Neuronal stem cell (in vitro differentiated cells): Measurements from ENCODE around the gene C10orf95.
A peak's percentile ranks its signal among the peaks of the same experiment; 100 is the strongest.

ENCODE experiments used
- DNase-seq: peaks from one replicate; pipeline ENCODE4 v3.0.0-alpha.2; 2013; ENCODE audit warnings: low spot score
- H2AFZ ChIP-seq: one replicate; pipeline ENCODE4 v1.6.1; 2013; ENCODE audit warnings: mild to moderate bottlenecking, low read length, inconsistent platforms
- H2AK5ac ChIP-seq: 2 replicates; pipeline ENCODE4 v1.6.1; 2013; ENCODE audit warnings: low read depth, mild to moderate bottlenecking, inconsistent platforms, low read length, moderate library complexity, mixed read lengths
- H2BK120ac ChIP-seq: 2 replicates; pipeline ENCODE4 v1.6.1; 2013; ENCODE audit warnings: low read depth, mild to moderate bottlenecking, inconsistent platforms, low read length, moderate library complexity, mixed read lengths
- H2BK12ac ChIP-seq: one replicate; pipeline ENCODE4 v1.6.1; 2013; ENCODE audit warnings: low read length, inconsistent platforms
- H2BK15ac ChIP-seq: 2 replicates; pipeline ENCODE4 v1.6.1; 2013; ENCODE audit warnings: mild to moderate bottlenecking, low read length, inconsistent platforms, mixed read lengths
- H2BK5ac ChIP-seq: one replicate; pipeline ENCODE4 v1.6.1; 2013; ENCODE audit warnings: inconsistent platforms, mild to moderate bottlenecking, low read length, moderate library complexity
- H3K14ac ChIP-seq: one replicate; pipeline ENCODE4 v1.6.1; 2013; ENCODE audit warnings: low read length, inconsistent platforms
- H3K18ac ChIP-seq: 2 replicates; pipeline ENCODE4 v1.6.1; 2013; ENCODE audit warnings: low read length, inconsistent platforms
- H3K23ac ChIP-seq: 2 replicates; pipeline ENCODE4 v1.6.1; 2013; ENCODE audit warnings: low read depth, mild to moderate bottlenecking, mixed read lengths, low read length, inconsistent platforms; ENCODE audit not compliant: poor library complexity
- H3K27ac ChIP-seq: replicated peaks from 3 replicates; pipeline ENCODE4 v1.5.1; 2013; ENCODE audit warnings: low read length, inconsistent platforms
- H3K27me3 ChIP-seq, 3 experiments: 2 replicates each; pipeline ENCODE4 v1.6.1; 2013; ENCODE audit warnings: low read length in 3 of 3, mild to moderate bottlenecking in 2 of 3, inconsistent platforms in 1 of 3, low read depth in 1 of 3, mixed read lengths in 1 of 3, moderate library complexity in 1 of 3; ENCODE audit not compliant: control insufficient read depth in 3 of 3, insufficient read depth in 3 of 3
- H3K36me3 ChIP-seq, 2 donors: replicated peaks in 1 of 2; 2 replicates each; pipeline ENCODE4 v1.6.1; 2013; ENCODE audit warnings: low read length in 2 of 2; ENCODE audit not compliant: control insufficient read depth in 2 of 2, insufficient read depth in 2 of 2
- H3K4ac ChIP-seq: 2 replicates; pipeline ENCODE4 v1.6.1; 2013; ENCODE audit warnings: inconsistent platforms, mild to moderate bottlenecking, low read length, moderate library complexity
- H3K4me1 ChIP-seq, 2 donors: 1 replicate in 1 of 2; 2 replicates in 1 of 2; pipeline ENCODE4 v1.6.1; 2013; ENCODE audit warnings: low read length in 2 of 2, low read depth in 1 of 2; ENCODE audit not compliant: control insufficient read depth in 2 of 2, insufficient read depth in 1 of 2
- H3K4me2 ChIP-seq: one replicate; pipeline ENCODE4 v1.6.1; 2013; ENCODE audit warnings: mild to moderate bottlenecking, low read length, inconsistent platforms; ENCODE audit not compliant: insufficient read depth, poor library complexity, severe bottlenecking
- H3K4me3 ChIP-seq, 2 donors: 2 replicates each; pipeline ENCODE4 v1.5.1; 2013; ENCODE audit warnings: low read length in 2 of 2, mild to moderate bottlenecking in 2 of 2, inconsistent platforms in 1 of 2, moderate library complexity in 1 of 2
- H3K79me1 ChIP-seq: one replicate; pipeline ENCODE4 v1.6.1; 2013; ENCODE audit warnings: low read depth, mild to moderate bottlenecking, inconsistent platforms, low read length, moderate library complexity
- H3K9ac ChIP-seq: one replicate; pipeline ENCODE4 v1.6.1; 2013; ENCODE audit warnings: mild to moderate bottlenecking, low read depth, low read length, inconsistent platforms; ENCODE audit not compliant: poor library complexity
- H3K9me3 ChIP-seq, 2 donors: replicated peaks in 1 of 2; 2 replicates each; pipeline versions ENCODE3 to v1.6.1; 2013; ENCODE audit warnings: low read length in 2 of 2, mild to moderate bottlenecking in 2 of 2, inconsistent platforms in 1 of 2, low read depth in 1 of 2, mixed read lengths in 1 of 2, moderate library complexity in 1 of 2; ENCODE audit not compliant: control insufficient read depth in 2 of 2, insufficient read depth in 1 of 2
- H4K8ac ChIP-seq: one replicate; pipeline ENCODE4 v1.6.1; 2013; ENCODE audit warnings: low read depth, mild to moderate bottlenecking, inconsistent platforms, low read length, moderate library complexity
- H4K91ac ChIP-seq: one replicate; pipeline ENCODE4 v1.6.1; 2013; ENCODE audit warnings: low read length, low read depth, mild to moderate bottlenecking, inconsistent platforms; ENCODE audit not compliant: poor library complexity
- WGBS, 2 donors: extraction: QIAGEN DNeasy Blood & Tissue Kit; methylation state at CpG; one replicate each; pipeline ENCODE4 v1.1.7; 2013; ENCODE audit warnings: missing lambda C conversion rate in 2 of 2, mixed read lengths in 1 of 2; ENCODE audit not compliant: insufficient read length in 2 of 2, insufficient replicate concordance in 1 of 2; ENCODE audit errors: extremely low coverage in 2 of 2; 5-methylcytosine and 5-hydroxymethylcytosine counted together

Gene C10orf95

DNA sequence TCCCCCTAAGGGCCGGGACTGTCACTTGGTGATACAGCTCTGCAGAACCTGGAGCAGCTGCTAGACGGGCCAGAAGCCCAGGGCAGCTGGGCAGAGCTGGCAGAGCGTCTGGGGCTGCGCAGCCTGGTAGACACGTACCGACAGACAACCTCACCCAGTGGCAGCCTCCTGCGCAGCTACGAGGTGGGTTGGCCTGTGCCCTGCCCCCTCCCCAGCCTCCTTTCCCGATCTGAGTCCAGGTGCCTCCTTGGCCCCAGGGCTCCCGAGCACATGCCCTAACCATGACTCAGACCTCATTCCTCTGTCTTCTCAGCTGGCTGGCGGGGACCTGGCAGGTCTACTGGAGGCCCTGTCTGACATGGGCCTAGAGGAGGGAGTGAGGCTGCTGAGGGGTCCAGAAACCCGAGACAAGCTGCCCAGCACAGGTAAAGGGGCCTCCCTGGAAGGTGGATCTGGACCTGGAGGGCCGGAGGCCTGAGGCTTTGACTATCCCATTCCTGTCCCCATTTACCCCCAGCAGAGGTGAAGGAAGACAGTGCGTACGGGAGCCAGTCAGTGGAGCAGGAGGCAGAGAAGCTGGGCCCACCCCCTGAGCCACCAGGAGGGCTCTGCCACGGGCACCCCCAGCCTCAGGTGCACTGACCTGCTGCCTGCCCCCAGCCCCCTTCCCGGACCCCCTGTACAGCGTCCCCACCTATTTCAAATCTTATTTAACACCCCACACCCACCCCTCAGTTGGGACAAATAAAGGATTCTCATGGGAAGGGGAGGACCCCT is 49.4 kb downstream of the C10orf95 start:
- Histone ChIP-seq H3K9ac (no peak overlapping the region), H2BK12ac (no peak overlapping the region), H3K4me1 (peaks cover 4 to 10% of the 10 kb centered on the region in 2 donors), H3K79me1 (peaks cover 1% of the 10 kb centered on the region), H2BK120ac (no peak overlapping the region), H2BK15ac (no peak overlapping the region), H2AK5ac (no peak overlapping the region), H2BK5ac (no peak overlapping the region), H3K9me3 (no peaks in the 10 kb centered on the region), H3K36me3 (peaks cover 0 to 58% of the 10 kb centered on the region in 2 donors), H2AFZ (no peak overlapping the region), H4K8ac (no peak overlapping the region), H3K4ac (no peak overlapping the region), H3K27ac (no peak overlapping the region), H3K27me3 (peaks cover 0 to 4% (median 0%) of the 10 kb centered on the region in 3 experiments), H3K4me3 (peak overlapping the region in 1 of 2 donors; percentile 32), H3K23ac (no peak overlapping the region), H3K14ac (no peak overlapping the region), H3K4me2 (no peak overlapping the region), H4K91ac (no peak overlapping the region), H3K18ac (no peak overlapping the region)
- DNase-seq = no peak
- no CpG with 5 or more reads among the region's 18 CpGs for WGBS, 2 donors

DNA sequence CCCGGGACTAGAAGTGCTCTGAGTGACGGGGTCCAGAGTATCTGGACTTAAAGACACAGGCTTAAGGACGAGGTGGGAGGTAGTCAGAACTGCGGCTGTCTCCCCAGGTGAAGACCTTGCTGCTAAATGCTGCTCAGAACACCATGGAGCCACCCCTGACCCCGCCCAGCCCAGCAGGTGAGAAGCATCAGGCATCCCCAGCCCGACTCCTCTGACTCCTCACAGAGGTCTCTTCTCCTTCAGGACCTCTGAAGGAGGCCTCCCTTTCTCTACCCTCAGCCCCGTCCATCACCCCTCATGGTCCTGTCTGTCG is 50.0 kb downstream of the C10orf95 start:
- Histone ChIP-seq H3K27ac (no peak overlapping the region), H3K4me3 (peak overlapping the region in 1 of 2 donors; percentile 32), H2BK12ac (no peak overlapping the region), H3K14ac (no peak overlapping the region), H3K4ac (no peak overlapping the region), H3K23ac (no peak overlapping the region), H3K36me3 (peaks cover 0 to 62% of the 10 kb centered on the region in 2 donors), H3K27me3 (peaks cover 0 to 4% (median 0%) of the 10 kb centered on the region in 3 experiments), H2AK5ac (no peak overlapping the region), H2BK15ac (no peak overlapping the region), H4K91ac (no peak overlapping the region), H3K18ac (no peak overlapping the region), H4K8ac (no peak overlapping the region), H3K4me1 (peaks cover 4 to 10% of the 10 kb centered on the region in 2 donors), H3K4me2 (no peak overlapping the region), H2AFZ (no peak overlapping the region), H3K79me1 (peaks cover 1% of the 10 kb centered on the region), H2BK5ac (no peak overlapping the region), H3K9ac (no peak overlapping the region), H3K9me3 (no peaks in the 10 kb centered on the region), H2BK120ac (no peak overlapping the region)
- DNase-seq = no peak
- WGBS, 2 donors = no CpG with 5 or more reads among the region's 8 CpGs

DNA sequence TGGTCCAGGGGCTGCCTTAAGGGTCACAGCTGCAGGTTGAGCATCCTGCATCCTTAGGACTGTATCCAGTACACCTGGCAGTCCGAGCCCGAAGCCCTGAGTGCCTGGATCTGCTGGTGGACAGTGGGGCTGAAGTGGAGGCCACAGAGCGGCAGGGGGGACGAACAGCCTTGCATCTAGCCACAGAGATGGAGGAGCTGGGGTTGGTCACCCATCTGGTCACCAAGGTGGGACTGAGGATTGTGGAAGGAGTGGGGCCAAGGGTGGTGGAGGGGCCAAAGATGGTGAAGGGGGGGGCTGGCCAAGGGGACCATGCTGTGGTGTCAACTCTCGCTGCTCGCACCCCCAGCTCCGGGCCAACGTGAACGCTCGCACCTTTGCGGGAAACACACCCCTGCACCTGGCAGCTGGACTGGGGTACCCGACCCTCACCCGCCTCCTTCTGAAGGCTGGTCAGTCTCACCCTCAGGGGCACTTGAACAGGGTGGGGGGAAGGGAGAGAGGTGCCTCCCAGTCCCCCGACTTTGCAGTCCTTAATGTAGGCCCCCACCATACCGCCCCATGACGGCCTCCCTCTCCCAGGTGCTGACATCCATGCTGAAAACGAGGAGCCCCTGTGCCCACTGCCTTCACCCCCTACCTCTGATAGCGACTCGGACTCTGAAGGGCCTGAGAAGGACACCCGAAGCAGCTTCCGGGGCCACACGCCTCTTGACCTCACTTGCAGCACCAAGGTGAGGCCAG is 50.6 kb downstream of the C10orf95 start:
- H4K91ac ChIP-seq = no peak overlapping the region
- no peak overlapping the region for H3K9ac ChIP-seq
- H2AK5ac ChIP-seq = peak overlapping the region; percentile 59
- H3K79me1 ChIP-seq = peaks cover 1% of the 10 kb centered on the region
- H3K18ac ChIP-seq = no peak overlapping the region
- H3K4me3 ChIP-seq = peak overlapping the region in 1 of 2 donors; percentile 9
- H3K27ac ChIP-seq = no peak overlapping the region
- peaks cover 0 to 62% of the 10 kb centered on the region in 2 donors for H3K36me3 ChIP-seq
- H4K8ac ChIP-seq = no peak overlapping the region
- no peak overlapping the region for H3K23ac ChIP-seq
- no peak overlapping the region for H3K4me2 ChIP-seq
- no peak overlapping the region for H3K14ac ChIP-seq
- H3K27me3 ChIP-seq = no peaks in the 10 kb centered on the region
- H3K4me1 ChIP-seq = peaks cover 6 to 13% of the 10 kb centered on the region in 2 donors
- no CpG with 5 or more reads among the region's 22 CpGs for WGBS, 2 donors
- H2BK5ac ChIP-seq = no peak overlapping the region
- no peaks in the 10 kb centered on the region for H3K9me3 ChIP-seq
- H2BK15ac ChIP-seq = no peak overlapping the region
- H2AFZ ChIP-seq = no peak overlapping the region
- H2BK120ac ChIP-seq = no peak overlapping the region
- H2BK12ac ChIP-seq = no peak overlapping the region
- no peak for DNase-seq
- no peak overlapping the region for H3K4ac ChIP-seq

DNA sequence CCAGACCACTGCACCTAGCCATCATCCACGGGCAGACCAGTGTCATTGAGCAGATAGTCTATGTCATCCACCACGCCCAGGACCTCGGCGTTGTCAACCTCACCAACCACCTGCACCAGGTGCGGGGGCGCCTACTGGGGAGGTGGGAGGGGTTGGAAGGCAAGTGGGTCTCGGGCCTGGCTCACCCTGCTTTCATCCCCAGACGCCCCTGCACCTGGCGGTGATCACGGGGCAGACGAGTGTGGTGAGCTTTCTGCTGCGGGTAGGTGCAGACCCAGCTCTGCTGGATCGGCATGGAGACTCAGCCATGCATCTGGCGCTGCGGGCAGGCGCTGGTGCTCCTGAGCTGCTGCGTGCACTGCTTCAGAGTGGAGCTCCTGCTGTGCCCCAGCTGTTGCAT is 51.3 kb downstream of the C10orf95 start:
- H3K9ac ChIP-seq = peak overlapping the region; percentile 80
- H3K27me3 ChIP-seq = peaks cover 0 to 3% (median 0%) of the 10 kb centered on the region in 3 experiments
- no peak overlapping the region for H3K4me2 ChIP-seq
- no peak overlapping the region for H2AFZ ChIP-seq
- H4K91ac ChIP-seq = no peak overlapping the region
- peak overlapping the region; percentile 22 for H3K23ac ChIP-seq
- WGBS, 2 donors = no CpG with 5 or more reads among the region's 17 CpGs
- H2AK5ac ChIP-seq = peak overlapping the region; percentile 59
- H2BK120ac ChIP-seq = peak overlapping the region; percentile 88
- no peak overlapping the region for H3K4ac ChIP-seq
- no peak for DNase-seq
- no peak overlapping the region for H3K4me3 ChIP-seq
- H2BK12ac ChIP-seq = peak overlapping the region; percentile 4
- H4K8ac ChIP-seq = peak overlapping the region; percentile 77
- no peak overlapping the region for H2BK15ac ChIP-seq
- H3K36me3 ChIP-seq = peaks cover 0 to 62% of the 10 kb centered on the region in 2 donors
- no peak overlapping the region for H3K27ac ChIP-seq
- H3K4me1 ChIP-seq = peaks cover 6 to 13% of the 10 kb centered on the region in 2 donors
- peaks cover 1% of the 10 kb centered on the region for H3K79me1 ChIP-seq
- no peaks in the 10 kb centered on the region for H3K9me3 ChIP-seq
- peak overlapping the region; percentile 89 for H3K18ac ChIP-seq
- peak overlapping the region; percentile 22 for H2BK5ac ChIP-seq
- H3K14ac ChIP-seq = no peak overlapping the region
